Activated effector memory CD4-positive, alpha-beta T cell treated with Interleukin-2 at 50 U/mL for 16 hours (primary cell): ENCODE measurements around the gene PIP4K2C.
"Not testable (repeated sequence)": the region's sequence is repeated elsewhere in the genome, so short reads cannot be mapped to it uniquely, and the experiment has no call there.

ENCODE experiments used
- DNase-seq: peaks from one replicate; pipeline ENCODE4 v3.0.0-alpha.2; 2020

PIP4K2C gene

GRCh38 chr12:57560516-57560915 lies 30.5 kb upstream of the PIP4K2C start:
- DNase-seq: no peak

GRCh38 chr12:57561117-57561516 lies 29.9 kb upstream of the PIP4K2C start:
- not testable (repeated sequence) for DNase-seq

- no peak for DNase-seq
These were observed 27.6 kb upstream of the PIP4K2C start for GRCh38 chr12:57563358-57563757.

GRCh38 chr12:57564178-57564740 lies 26.7 kb upstream of the PIP4K2C start:
- no peak for DNase-seq

- no peak for DNase-seq
These were observed 22.2 kb upstream of the PIP4K2C start for GRCh38 chr12:57568838-57569237.

GRCh38 chr12:57569858-57570257 lies 21.1 kb upstream of the PIP4K2C start:
- no peak for DNase-seq

GRCh38 chr12:57570438-57570837 lies 20.6 kb upstream of the PIP4K2C start:
- not testable (repeated sequence) for DNase-seq

GRCh38 chr12:57571926-57572762 lies 18.8 kb upstream of the PIP4K2C start:
- no peak for DNase-seq

GRCh38 chr12:57574795-57575194 lies 16.2 kb upstream of the PIP4K2C start:
- no peak for DNase-seq

- DNase-seq: no peak
These were observed 15.0 kb upstream of the PIP4K2C start for GRCh38 chr12:57575771-57576612.

GRCh38 chr12:57576613-57577160 lies 14.3 kb upstream of the PIP4K2C start:
- DNase-seq: no peak

- DNase-seq: no peak
These were observed 12.8 kb upstream of the PIP4K2C start for GRCh38 chr12:57577981-57578758.

GRCh38 chr12:57579011-57579410 lies 12.0 kb upstream of the PIP4K2C start:
- DNase-seq: no peak

GRCh38 chr12:57579677-57580465 lies 11.1 kb upstream of the PIP4K2C start:
- no peak for DNase-seq

- DNase-seq: no peak
These were observed 10.6 kb upstream of the PIP4K2C start for GRCh38 chr12:57580466-57580795.

- no peak for DNase-seq
These were observed 9.2 kb upstream of the PIP4K2C start for GRCh38 chr12:57581802-57582201.

GRCh38 chr12:57582440-57582839 lies 8.6 kb upstream of the PIP4K2C start:
- no peak for DNase-seq

GRCh38 chr12:57583008-57583831 lies 7.8 kb upstream of the PIP4K2C start:
- DNase-seq: peak; percentile 36

GRCh38 chr12:57584050-57584449 lies 6.9 kb upstream of the PIP4K2C start:
- DNase-seq: no peak

- no peak for DNase-seq
These were observed 6.3 kb upstream of the PIP4K2C start for GRCh38 chr12:57584690-57585089.

GRCh38 chr12:57585156-57585555 lies 5.8 kb upstream of the PIP4K2C start:
- DNase-seq: no peak
